ENCODE data around the gene SLITRK3.

- no peak for TF ChIP-seq CTCF (IDR thresholded peaks at IDR 0.05)
- no peak for TF ChIP-seq POLR2A (IDR thresholded peaks at IDR 0.05)
Observed at GRCh38 chr3:165191491-165191890, 4.7 kb downstream of the SLITRK3 start.
